ENCODE measurements around the gene MC2R.

Gene MC2R

GRCh38 chr18:13915391-13915790 lies at the start of gene MC2R:
MC2R (minus strand) TSS chr18:13915536; CDS start chr18:13885518, 30,018 bp downstream.
- DNase-seq = no peak

- no peak for DNase-seq
Measured at GRCh38 chr18:13945811-13946210, 30.5 kb upstream of the MC2R start.

DNA sequence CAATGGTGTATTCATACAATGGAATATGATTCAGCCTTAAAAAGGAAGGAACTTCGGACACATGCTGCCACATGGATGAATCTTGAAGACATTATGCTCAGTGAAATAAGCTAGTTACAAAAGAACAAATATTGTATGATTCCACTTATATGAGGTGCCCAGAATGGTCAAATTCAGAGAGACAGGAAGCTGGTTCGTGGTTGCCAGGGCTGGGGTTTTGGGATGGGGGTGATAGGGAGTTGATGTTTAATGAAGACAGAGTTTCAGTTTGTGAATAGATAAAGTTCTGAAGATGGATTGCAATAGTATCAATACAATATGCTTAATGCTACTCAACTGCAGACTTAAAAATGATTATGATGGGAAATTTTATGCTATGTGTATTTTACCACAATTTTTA lies 28.0 kb upstream of the MC2R start:
- DNase-seq = no peak

DNA sequence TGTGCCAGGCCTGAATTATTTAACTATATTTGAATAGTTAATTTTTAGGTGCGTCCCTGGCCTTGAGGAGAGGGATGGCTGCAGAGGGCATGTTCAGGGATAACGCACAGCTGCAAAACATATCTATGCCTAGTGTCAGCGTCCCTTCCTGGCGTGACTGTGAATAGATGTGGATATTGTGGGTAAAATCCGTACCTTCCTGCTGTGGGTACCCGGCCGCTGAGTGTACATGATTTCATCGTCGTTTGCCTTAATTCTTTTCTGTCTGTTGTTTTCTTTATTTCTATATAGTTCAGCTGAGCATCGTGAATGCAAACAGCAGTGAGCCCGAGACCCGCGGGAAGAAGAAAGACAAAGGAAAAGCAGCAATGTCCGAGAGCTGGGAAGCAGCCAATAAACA lies 25.0 kb upstream of the MC2R start:
- no peak for DNase-seq

DNA sequence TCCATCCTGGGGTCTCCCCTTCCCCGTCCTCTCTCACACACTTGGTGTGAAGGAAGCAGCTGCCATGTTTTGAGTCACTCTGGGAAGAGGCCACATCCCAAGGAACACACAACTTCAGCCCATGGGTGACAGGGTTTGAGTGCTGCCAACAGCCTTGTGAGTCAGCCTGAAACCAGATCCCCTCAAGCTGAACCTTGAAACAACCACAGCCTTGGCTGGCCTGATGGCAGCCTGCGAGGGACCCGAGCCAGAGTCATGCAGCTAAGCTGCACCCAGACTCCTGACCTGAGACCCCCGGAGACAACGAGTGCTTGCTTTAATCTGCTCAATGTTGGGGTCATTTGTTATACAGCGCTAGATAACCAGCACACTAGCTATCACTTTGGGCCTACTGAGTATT lies 19.3 kb upstream of the MC2R start:
- DNase-seq = no peak

DNA sequence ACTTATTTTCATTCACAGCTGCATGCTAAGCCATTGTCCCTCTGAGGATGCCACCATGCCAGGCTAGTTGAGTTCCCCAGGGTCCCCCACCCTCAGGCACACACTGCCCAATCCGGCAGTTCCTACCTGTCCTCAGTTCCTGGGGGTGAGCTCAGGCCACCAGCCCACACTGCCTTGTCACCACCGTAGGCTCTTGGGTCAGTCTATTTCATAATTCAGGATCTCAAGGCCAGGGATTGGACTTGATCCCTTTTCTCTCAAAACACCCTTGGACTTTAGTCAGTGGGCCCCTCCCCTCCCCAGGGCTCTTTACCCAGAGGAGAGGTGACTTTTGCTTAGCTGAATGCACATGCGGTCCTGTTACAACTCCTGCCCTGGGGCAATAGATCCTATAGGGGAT lies 18.7 kb upstream of the MC2R start:
- DNase-seq = no peak

GRCh38 chr18:13932285-13933025 lies 17.1 kb upstream of the MC2R start:
- no peak for DNase-seq

DNA sequence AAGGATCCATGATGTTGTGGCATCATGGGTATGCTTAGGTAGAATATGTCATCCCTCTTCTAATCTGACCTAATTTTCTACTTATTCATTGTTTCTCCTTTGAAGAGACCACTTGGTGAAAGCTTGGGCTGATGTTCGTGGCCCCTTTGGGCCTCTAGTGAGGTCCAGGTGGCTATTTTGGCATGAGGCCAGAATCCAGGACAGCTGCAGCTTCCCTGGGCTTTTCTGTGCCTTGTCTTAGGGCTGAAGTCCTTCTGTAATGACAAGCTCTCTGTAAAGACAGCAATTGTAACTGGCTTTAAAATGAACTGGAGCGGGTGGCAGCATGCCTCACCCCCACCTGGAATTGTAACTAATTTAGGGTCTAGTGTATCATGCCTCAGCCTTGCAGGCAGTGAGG lies 15.6 kb upstream of the MC2R start:
- DNase-seq = peak; percentile 0

DNA sequence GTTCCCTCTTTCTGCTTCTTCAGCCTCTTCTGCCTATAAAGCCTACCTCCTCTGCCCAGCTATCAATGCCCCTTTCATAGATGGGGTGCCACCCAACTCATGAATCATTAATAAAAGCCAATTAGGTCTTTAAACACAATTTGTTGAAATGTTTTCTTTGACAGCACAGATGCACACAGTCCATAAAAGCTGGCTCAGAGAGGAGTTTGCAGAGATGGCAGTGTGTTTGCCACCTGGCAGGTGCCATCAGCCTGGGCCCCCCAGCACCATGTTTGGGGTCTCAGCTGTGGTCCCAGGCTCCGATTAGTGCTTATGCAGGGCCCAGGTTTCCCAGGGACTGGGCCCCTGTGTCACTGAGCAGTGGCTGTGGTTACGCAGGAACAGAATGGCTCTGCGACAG lies 7.9 kb upstream of the MC2R start:
- DNase-seq = no peak

DNA sequence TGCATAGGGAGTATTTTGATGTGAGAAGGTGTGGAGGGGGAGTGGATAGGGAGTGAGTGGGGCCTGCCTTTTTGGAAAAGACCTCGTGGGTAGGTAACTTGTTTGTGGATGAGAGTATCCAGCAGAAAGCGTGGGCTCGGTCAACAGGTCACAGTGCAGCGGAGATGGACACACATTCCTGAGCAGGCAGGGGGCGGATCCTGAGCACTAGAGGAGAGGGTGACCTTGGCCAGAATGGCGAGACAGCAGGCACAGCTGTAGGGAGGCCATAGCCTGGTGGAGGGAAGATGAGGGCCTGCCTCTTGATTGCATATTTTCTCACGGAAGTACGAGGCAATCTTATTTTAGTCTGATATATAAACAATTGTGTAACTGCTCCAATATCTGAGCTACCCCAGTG lies 3.6 kb upstream of the MC2R start:
- no peak for DNase-seq

GRCh38 chr18:13917401-13917800 lies 2.1 kb upstream of the MC2R start:
- no peak for DNase-seq

GRCh38 chr18:13916559-13916958 lies 1.2 kb upstream of the MC2R start:
- DNase-seq = no peak

DNA sequence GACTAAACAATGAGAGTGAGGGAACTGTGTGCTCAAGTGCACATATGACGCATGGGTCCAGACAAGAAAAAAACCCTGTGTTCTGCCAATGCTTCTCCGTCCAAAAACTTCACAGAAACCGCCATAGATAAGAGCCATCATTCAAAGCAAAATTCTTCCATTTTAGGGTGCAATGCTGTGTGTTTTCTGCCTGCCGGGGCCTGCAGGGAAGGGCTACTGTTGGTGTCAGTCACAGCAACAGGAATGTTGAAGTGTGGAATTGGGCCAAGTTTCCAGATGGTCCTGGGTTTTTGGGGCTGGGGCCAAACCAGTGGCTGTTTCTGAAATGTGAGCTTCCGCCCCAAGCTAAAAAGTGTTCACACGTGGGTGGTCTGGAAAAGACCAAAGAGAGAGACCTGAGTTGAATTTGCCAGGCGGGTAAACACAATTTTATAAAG lies 677 bp upstream of the MC2R start:
- DNase-seq = peak; percentile 74

- DNase-seq = no peak
Measured at GRCh38 chr18:13914756-13915155, 580 bp downstream of the MC2R start.

DNA sequence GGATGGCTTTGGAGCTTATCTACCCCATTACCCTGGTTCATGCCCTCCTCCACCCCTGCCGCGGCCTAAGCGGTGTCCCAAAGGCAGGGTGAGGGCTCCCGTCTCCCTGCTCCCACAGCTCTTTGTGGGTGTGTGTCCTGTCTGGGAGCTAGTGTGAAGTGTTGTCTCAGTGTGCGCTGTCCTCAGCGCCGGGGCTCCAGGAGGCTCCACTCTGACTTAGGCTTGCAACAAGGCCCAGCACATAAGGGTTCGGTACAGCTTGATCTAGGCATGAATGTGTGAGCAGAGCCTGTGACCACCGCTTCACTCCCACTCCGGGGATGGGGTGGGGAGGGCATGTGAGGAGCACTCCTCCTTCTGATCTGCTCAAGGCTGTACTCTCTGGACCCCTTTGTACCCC lies 1.2 kb downstream of the MC2R start:
- DNase-seq = no peak

- no peak for DNase-seq
Measured at GRCh38 chr18:13913205-13913604, 2.1 kb downstream of the MC2R start.

- DNase-seq = no peak
Measured at GRCh38 chr18:13912601-13913000, 2.7 kb downstream of the MC2R start.

GRCh38 chr18:13910986-13911385 lies 4.3 kb downstream of the MC2R start:
- DNase-seq = no peak

- DNase-seq = no peak
Measured at GRCh38 chr18:13910501-13910900, 4.8 kb downstream of the MC2R start.

GRCh38 chr18:13909141-13909940 lies 6.0 kb downstream of the MC2R start:
- DNase-seq = no peak

DNA sequence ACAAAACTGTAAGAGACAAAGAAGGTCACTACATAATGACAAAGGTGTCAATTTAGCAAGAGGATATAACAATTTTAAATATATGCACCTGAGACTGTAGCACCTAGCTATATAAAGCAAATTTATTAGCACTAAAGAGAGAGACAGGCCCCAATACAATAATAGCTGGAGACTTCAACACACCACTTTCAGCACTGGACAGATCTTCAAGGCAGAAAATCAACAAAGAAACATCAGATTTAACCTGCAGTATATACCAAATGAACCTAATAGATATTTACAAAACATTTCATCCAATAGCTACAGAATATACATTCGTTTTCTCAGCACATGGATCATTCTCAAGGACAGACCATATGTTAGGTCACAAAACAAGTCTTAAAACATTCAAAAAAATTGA lies 14.7 kb downstream of the MC2R start:
- no peak for DNase-seq

DNA sequence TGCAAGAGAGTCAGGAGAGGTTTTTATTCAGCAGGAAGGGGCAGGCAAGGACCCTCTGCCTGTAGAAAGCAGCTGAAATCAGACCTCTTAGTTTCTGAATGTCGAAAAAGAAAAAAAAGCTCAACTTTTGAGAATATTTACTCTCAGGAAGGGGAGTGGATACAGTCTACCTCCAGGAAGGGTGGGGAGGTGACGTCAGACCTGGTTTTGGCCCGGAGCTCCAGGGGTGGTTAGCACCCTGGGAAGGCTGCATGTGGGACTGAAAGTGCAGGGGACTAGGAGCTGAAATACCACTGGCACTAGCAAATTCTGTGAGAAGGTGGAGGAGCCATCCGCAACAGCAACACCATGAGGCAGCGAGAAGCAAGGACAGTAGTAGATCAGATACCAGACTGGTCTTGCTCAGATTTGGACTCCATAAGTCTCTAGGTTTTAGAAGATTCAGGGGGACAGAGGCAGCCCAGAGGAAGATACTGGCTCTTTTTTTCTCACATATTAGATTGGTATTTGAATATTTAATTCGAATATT lies 19.8 kb downstream of the MC2R start:
- no peak for DNase-seq

DNA sequence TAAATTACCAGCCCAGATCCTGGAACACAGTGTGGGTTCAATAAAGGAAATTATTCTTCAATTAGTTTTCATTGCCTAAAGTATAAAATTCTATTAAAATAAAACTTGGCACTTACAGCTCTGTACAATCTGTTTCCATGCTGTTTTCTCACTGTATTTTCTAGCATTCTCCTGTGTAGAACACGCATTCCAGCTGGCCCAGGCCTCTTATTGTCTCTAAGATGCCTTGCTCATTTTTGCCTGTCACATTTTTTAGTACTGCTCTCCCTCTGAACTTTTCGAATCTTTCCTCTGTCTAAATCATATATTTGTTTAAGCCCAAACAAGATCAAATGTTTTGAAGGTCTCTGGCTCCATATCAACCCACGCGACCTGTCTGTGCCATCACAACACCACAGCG lies 20.8 kb downstream of the MC2R start:
- no peak for DNase-seq

- no peak for DNase-seq
Measured at GRCh38 chr18:13893418-13893760, 21.9 kb downstream of the MC2R start.

Measured in NCI-H1105 treated with DMSO at 0.1 percent for 48 hours (cell line).